ENCODE measurements around the gene S100Z.
"Not testable (repeated sequence)": the region's sequence is repeated elsewhere in the genome, so short reads cannot be mapped to it uniquely, and the experiment has no call there.

The S100Z gene

GRCh38 chr5:76867827-76868693 is 18.2 kb downstream of the S100Z start:
- FAIRE-seq (peak; percentile 90), DNase-seq (ENCODE audit: insufficient read length, low spot score) (peak; percentile 34)

- no peak for FAIRE-seq
Observed at GRCh38 chr5:76870046-76870445, 20.2 kb downstream of the S100Z start.

GRCh38 chr5:76874088-76874581 is 24.3 kb downstream of the S100Z start:
- FAIRE-seq (peak; percentile 62), DNase-seq (ENCODE audit: insufficient read length, low spot score) (no peak)

More at GRCh38 chr5:76870046-76870445, 20.2 kb downstream of the S100Z start:
- DNase-seq (ENCODE audit: insufficient read length, low spot score) = no peak

GRCh38 chr5:76888733-76889300 is 39.0 kb downstream of the S100Z start:
- FAIRE-seq (no peak), DNase-seq (ENCODE audit: insufficient read length, low spot score) (no peak)

GRCh38 chr5:76893294-76893693 is 43.5 kb downstream of the S100Z start:
- FAIRE-seq (no peak), DNase-seq (ENCODE audit: insufficient read length, low spot score) (no peak)

- no peak for FAIRE-seq
- DNase-seq (ENCODE audit: insufficient read length, low spot score) = no peak
Observed at GRCh38 chr5:76896196-76896595, 46.4 kb downstream of the S100Z start.

GRCh38 chr5:76901522-76901921 is 51.7 kb downstream of the S100Z start:
- FAIRE-seq (no peak), DNase-seq (ENCODE audit: insufficient read length, low spot score) (no peak)

GRCh38 chr5:76908166-76908565 is 58.4 kb downstream of the S100Z start:
- no peak for FAIRE-seq
- DNase-seq (ENCODE audit: insufficient read length, low spot score) = no peak

GRCh38 chr5:76910344-76910933 is 60.6 kb downstream of the S100Z start:
- not testable (repeated sequence) for FAIRE-seq; DNase-seq (ENCODE audit: insufficient read length, low spot score)

- not testable (repeated sequence) for DNase-seq (ENCODE audit: insufficient read length, low spot score); FAIRE-seq
Observed at GRCh38 chr5:76914671-76915070, 64.9 kb downstream of the S100Z start.

- no peak for FAIRE-seq
- DNase-seq (ENCODE audit: insufficient read length, low spot score) = no peak
Observed at GRCh38 chr5:76918539-76918938, 68.7 kb downstream of the S100Z start.

- no peak for FAIRE-seq
- no peak for DNase-seq (ENCODE audit: insufficient read length, low spot score)
Observed at GRCh38 chr5:76920491-76920890, 70.7 kb downstream of the S100Z start.

GRCh38 chr5:76926329-76927105 is 76.7 kb downstream of the S100Z start:
- FAIRE-seq (no peak), DNase-seq (ENCODE audit: insufficient read length, low spot score) (no peak)

GRCh38 chr5:76927961-76928360 is 78.1 kb downstream of the S100Z start:
- no peak for FAIRE-seq
- no peak for DNase-seq (ENCODE audit: insufficient read length, low spot score)

- DNase-seq (ENCODE audit: insufficient read length, low spot score) (no peak), FAIRE-seq (no peak)
Observed at GRCh38 chr5:76930083-76930482, 80.3 kb downstream of the S100Z start.

- DNase-seq (ENCODE audit: insufficient read length, low spot score) (no peak), FAIRE-seq (no peak)
Observed at GRCh38 chr5:76938177-76938576, 88.4 kb downstream of the S100Z start.

- FAIRE-seq = no peak
Observed at GRCh38 chr5:76941000-76941399, 91.2 kb downstream of the S100Z start.

GRCh38 chr5:76941442-76941841 is 91.6 kb downstream of the S100Z start:
- FAIRE-seq (no peak), DNase-seq (ENCODE audit: insufficient read length, low spot score) (no peak)

More at GRCh38 chr5:76941000-76941399, 91.2 kb downstream of the S100Z start:
- no peak for DNase-seq (ENCODE audit: insufficient read length, low spot score)

GRCh38 chr5:76942581-76942980 is 92.8 kb downstream of the S100Z start:
- no peak for DNase-seq (ENCODE audit: insufficient read length, low spot score)
- FAIRE-seq = no peak

- no peak for FAIRE-seq
- DNase-seq (ENCODE audit: insufficient read length, low spot score) = no peak
Observed at GRCh38 chr5:76943006-76943405, 93.2 kb downstream of the S100Z start.

GRCh38 chr5:76944638-76945037 is 94.8 kb downstream of the S100Z start:
- FAIRE-seq (no peak), DNase-seq (ENCODE audit: insufficient read length, low spot score) (no peak)

Data from GM19239 (cell line).